Lung (tissue), 12 donors: ENCODE results near the gene CTNNBL1. TPM values are rescaled to one million over a fixed set of nuclear protein-coding genes. Genes with fewer than 3 reads are reported as not detected.

Source experiments
- ATAC-seq: fragments of 200-7000 bp; cut with Tn5 transposase; one replicate; pipeline ENCODE4 v1.9.1; 2020; ENCODE audit warnings: moderate number of reproducible peaks; ENCODE audit not compliant: insufficient read depth, low FRiP score
- DNase-seq, 3 donors: peaks; one replicate each; pipeline ENCODE4 v3.0.0-alpha.2; 2013 to 2017
- H3K27ac ChIP-seq, 2 donors: one replicate each; pipeline ENCODE4 v1.5.1; 2013; ENCODE audit warnings: mild to moderate bottlenecking in 2 of 2, moderate library complexity in 2 of 2, control low read depth in 1 of 2, inconsistent platforms in 1 of 2, low read depth in 1 of 2, low read length in 1 of 2
- H3K27me3 ChIP-seq, 3 donors: one replicate each; pipeline ENCODE4 v1.5.1; 2013; ENCODE audit warnings: low read length in 2 of 3; ENCODE audit not compliant: control insufficient read depth in 3 of 3, insufficient read depth in 3 of 3
- H3K36me3 ChIP-seq, 4 donors: one replicate each; pipeline ENCODE4 v1.5.1; 2013; ENCODE audit warnings: low read length in 4 of 4, mild to moderate bottlenecking in 1 of 4, moderate library complexity in 1 of 4; ENCODE audit not compliant: control insufficient read depth in 4 of 4, insufficient read depth in 4 of 4
- H3K4me1 ChIP-seq, 5 donors: one replicate each; pipeline ENCODE4 v1.5.1; 2013; ENCODE audit warnings: low read length in 5 of 5, mild to moderate bottlenecking in 2 of 5, moderate library complexity in 1 of 5; ENCODE audit not compliant: control insufficient read depth in 5 of 5, insufficient read depth in 5 of 5
- H3K4me3 ChIP-seq: one replicate; pipeline ENCODE4 v1.5.1; 2013; ENCODE audit warnings: mild to moderate bottlenecking, control low read depth, moderate library complexity
- H3K9ac ChIP-seq, 2 donors: one replicate each; pipeline ENCODE4 v1.5.1; 2013; ENCODE audit warnings: low read length in 2 of 2, control low read depth in 1 of 2; ENCODE audit not compliant: insufficient read depth in 1 of 2
- H3K9me3 ChIP-seq, 4 donors: one replicate each; pipeline ENCODE4 v1.5.1; 2013; ENCODE audit warnings: low read length in 3 of 4, mild to moderate bottlenecking in 1 of 4, moderate library complexity in 1 of 4; ENCODE audit not compliant: control insufficient read depth in 4 of 4, insufficient read depth in 3 of 4
- CTCF ChIP-seq: IDR thresholded peaks from 2 replicates; pipeline ENCODE4 v1.5.1; 2012; ENCODE audit warnings: mild to moderate bottlenecking; ENCODE audit errors: control extremely low read depth, extremely low read depth
- WGBS, 2 donors: extraction: QIAGEN DNeasy Blood & Tissue Kit; methylation state at CpG; one replicate each; pipeline ENCODE4 v1.1.7; 2013; 5-methylcytosine and 5-hydroxymethylcytosine counted together
- polyA plus RNA-seq, 2 donors: library from polyadenylated mRNA; stranded (reverse); fragments of 200-250 nt; gene quantifications; one replicate each; pipeline ENCODE4 v1.2.1, GENCODE V29; 2013
- total RNA-seq, 2 donors: library from RNA; depleted of rRNA in 1 of 2; stranded (reverse); fragments of >200 nt in 1 of 2; gene quantifications; one replicate each; pipeline ENCODE4 v1.2.1, GENCODE V29; 2014 to 2021
- donor health status: control.
- donor health status: control.
- donor health status: Bipolar disorder and iron deficiency.
- donor health status: healthy.
- donor health status: DM: yes; HTN: yes; CAD: no.

The CTNNBL1 gene
- total and polyA plus RNA-seq, 4 donors = 38.9 to 53.1 (median 49.2) TPM

GRCh38 chr20:37823296-37823980 lies 129.6 kb downstream of the CTNNBL1 start:
- H3K4me3 ChIP-seq = no peak overlapping the region
- WGBS, 2 donors = 70 to 89% methylated on average over 6 of the region's 6 CpGs
- H3K9ac ChIP-seq = no peak overlapping the region
- peaks cover 0 to 2% (median 0%) of the 10 kb centered on the region in 4 donors for H3K36me3 ChIP-seq
- TF ChIP-seq CTCF = no peak
- DNase-seq (peak; percentile 60 to 79 (median 61)), ATAC-seq (no peak)
- no peaks in the 10 kb centered on the region for H3K9me3 ChIP-seq
- no peaks in the 10 kb centered on the region for H3K27me3 ChIP-seq
- no peak overlapping the region for H3K27ac ChIP-seq
- H3K4me1 ChIP-seq = peaks cover 0 to 19% (median 8%) of the 10 kb centered on the region in 5 donors

- no peak overlapping the region for H3K27ac ChIP-seq
- H3K27me3 ChIP-seq = no peaks in the 10 kb centered on the region
- no peak overlapping the region for H3K9ac ChIP-seq
- WGBS, 2 donors = 94 to 98% methylated on average over 3 of the region's 3 CpGs
- no peak overlapping the region for H3K4me3 ChIP-seq
- no peak for TF ChIP-seq CTCF
- ATAC-seq = no peak
- H3K36me3 ChIP-seq = no peaks in the 10 kb centered on the region
- no peaks in the 10 kb centered on the region for H3K9me3 ChIP-seq
- H3K4me1 ChIP-seq = peaks cover 0 to 10% (median 0%) of the 10 kb centered on the region in 5 donors
- DNase-seq = no peak
Measured at GRCh38 chr20:37827605-37828004, 133.8 kb downstream of the CTNNBL1 start.

GRCh38 chr20:37828684-37829083 lies 134.9 kb downstream of the CTNNBL1 start:
- no peak for TF ChIP-seq CTCF
- H3K36me3 ChIP-seq = peaks cover 0 to 2% (median 0%) of the 10 kb centered on the region in 4 donors
- H3K9me3 ChIP-seq = no peaks in the 10 kb centered on the region
- DNase-seq (no peak), ATAC-seq (no peak)
- WGBS, 2 donors = 79 to 82% methylated on average over 4 of the region's 4 CpGs
- H3K27me3 ChIP-seq = no peaks in the 10 kb centered on the region
- H3K9ac ChIP-seq = no peak overlapping the region
- peaks cover 0 to 1% (median 0%) of the 10 kb centered on the region in 5 donors for H3K4me1 ChIP-seq
- no peak overlapping the region for H3K27ac ChIP-seq
- no peak overlapping the region for H3K4me3 ChIP-seq
